ENCODE results near the gene ENDOD1.

DNA sequence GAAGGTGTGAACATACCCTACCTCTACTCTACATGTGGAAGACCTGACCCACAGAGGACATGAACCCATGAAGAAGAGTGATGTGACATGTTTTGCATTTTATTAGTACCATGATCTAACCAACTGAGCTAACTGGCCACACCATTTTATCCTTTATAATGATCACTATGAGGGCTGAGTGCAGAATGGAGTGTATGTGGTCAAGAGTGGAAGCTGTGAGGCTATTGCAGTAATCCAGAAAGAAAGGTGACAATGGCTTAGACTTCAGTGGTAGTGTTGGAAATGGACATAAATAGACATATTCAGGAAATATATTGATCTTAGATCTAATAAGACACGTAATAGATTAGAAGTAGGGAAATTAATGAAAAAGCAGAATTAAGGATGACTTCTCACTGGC lies 19.2 kb upstream of the ENDOD1 start:
- TF ChIP-seq POLR2A (IDR thresholded peaks at IDR 0.05): no peak
- TF ChIP-seq, protein P1, sequence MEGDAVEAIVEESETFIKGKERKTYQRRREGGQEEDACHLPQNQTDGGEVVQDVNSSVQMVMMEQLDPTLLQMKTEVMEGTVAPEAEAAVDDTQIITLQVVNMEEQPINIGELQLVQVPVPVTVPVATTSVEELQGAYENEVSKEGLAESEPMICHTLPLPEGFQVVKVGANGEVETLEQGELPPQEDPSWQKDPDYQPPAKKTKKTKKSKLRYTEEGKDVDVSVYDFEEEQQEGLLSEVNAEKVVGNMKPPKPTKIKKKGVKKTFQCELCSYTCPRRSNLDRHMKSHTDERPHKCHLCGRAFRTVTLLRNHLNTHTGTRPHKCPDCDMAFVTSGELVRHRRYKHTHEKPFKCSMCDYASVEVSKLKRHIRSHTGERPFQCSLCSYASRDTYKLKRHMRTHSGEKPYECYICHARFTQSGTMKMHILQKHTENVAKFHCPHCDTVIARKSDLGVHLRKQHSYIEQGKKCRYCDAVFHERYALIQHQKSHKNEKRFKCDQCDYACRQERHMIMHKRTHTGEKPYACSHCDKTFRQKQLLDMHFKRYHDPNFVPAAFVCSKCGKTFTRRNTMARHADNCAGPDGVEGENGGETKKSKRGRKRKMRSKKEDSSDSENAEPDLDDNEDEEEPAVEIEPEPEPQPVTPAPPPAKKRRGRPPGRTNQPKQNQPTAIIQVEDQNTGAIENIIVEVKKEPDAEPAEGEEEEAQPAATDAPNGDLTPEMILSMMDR (IDR thresholded peaks at IDR 0.05): no peak

Data from esophagus squamous epithelium (tissue), 4 donors.